Measurements from ENCODE around the gene DNALI1. TPM values are rescaled to one million over a fixed set of nuclear protein-coding genes. Genes with fewer than 3 reads are reported as not detected.

Gene DNALI1
- 3.6 and 4.5 TPM in 2 replicates for total RNA-seq

GRCh38 chr1:37556712-37557196 is at the start of gene DNALI1:
DNALI1 (plus strand) TSS chr1:37556940; CDS start chr1:37556995, 55 bp downstream.

GRCh38 chr1:37514350-37515184 is 42.2 kb upstream of the DNALI1 start, which contains the start of gene MEAF6:
MEAF6 (minus strand) TSS chr1:37514766; CDS start chr1:37514746, 20 bp downstream.

GRCh38 chr1:37553927-37554808 is 2.6 kb upstream of the DNALI1 start, which contains the start of gene SNIP1:
SNIP1 (minus strand) TSS chr1:37554293; CDS start chr1:37554229, 64 bp downstream.

GRCh38 chr1:37595440-37596181 is 38.9 kb downstream of the DNALI1 start, which contains the start of gene GNL2:
GNL2 (minus strand) TSS chr1:37595937; CDS start chr1:37595822, 115 bp downstream.

Other genes with a start within 250 kb of the DNALI1 start
- gene ZC3H12A, start 82.4 kb upstream of the DNALI1 start, total RNA-seq, result 2.7 TPM in 2 replicates
- 49.9 and 54.2 TPM in 2 replicates for gene MEAF6, start 42.2 kb upstream of the DNALI1 start, total RNA-seq
- 7.1 and 12.2 TPM in 2 replicates for gene SNIP1, start 2.6 kb upstream of the DNALI1 start, total RNA-seq
- 25.5 and 27.1 TPM in 2 replicates for gene GNL2, start 39.0 kb downstream of the DNALI1 start, total RNA-seq
- gene RSPO1, start 78.0 kb downstream of the DNALI1 start, total RNA-seq, result 0.06 TPM in 1 of 2 replicates, not detected in the other
- 0.87 and 2.1 TPM in 2 replicates for gene CDCA8, start 135.6 kb downstream of the DNALI1 start, total RNA-seq
- gene EPHA10, start 208.2 kb downstream of the DNALI1 start, total RNA-seq, result not detected in 2 replicates
- 0.20 and 0.81 TPM in 2 replicates for gene MANEAL, start 236.9 kb downstream of the DNALI1 start, total RNA-seq